Measurements from ENCODE around the gene RGS16. TPM values are rescaled to one million over a fixed set of nuclear protein-coding genes. Genes with fewer than 3 reads are reported as not detected.
A peak's percentile ranks its signal among the peaks of the same experiment; 100 is the strongest.

Gene RGS16
- total and polyA plus RNA-seq, 8 donors: 1.8 to 19.3 (median 3.3) TPM

DNA sequence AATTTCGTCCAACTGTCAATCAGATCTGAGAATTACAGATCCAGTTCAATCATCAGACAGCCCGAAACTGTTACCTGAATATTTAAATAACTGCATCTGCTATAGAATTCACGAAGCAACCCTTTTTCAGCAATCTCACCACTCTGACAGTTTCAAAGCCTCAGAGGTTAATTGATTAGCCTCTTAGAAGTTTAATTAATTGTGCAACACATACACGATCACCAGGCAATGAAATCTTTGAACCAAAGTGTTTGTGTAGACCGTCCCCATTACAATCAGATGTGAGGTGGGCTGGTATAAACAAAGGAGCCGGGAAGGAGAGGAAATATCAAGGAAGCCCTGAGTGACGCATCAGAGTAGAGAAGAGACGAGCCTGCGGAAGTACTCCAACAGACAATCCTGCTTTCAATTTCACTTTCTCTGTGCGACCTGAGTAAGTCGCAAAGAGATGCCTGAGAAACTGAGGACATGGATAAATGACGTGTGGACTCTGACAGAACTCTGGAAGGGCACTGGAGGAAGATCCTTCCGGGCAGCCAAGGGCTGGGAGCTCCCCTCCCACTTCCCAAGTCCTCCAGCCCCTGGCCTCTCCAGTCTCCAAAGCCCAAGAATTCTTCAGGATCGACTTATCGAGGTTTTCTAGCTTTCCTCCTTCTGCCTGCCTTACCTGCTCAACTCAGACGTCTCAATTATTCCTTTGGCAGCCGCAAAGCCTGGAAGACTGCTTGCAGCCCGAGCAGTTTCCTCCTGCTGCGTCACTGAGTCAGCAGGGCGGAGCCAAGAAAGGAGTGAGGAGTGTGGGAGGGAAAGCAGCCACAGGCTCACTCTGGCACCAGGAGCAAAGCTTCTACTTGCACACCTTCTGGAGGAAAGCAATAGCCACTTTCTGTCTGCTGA is 15.4 kb downstream of the RGS16 start, which contains the start of gene RNASEL:
Gene RNASEL (minus strand): TSS at position 757 of the 897 bp plus-strand sequence. CDS start 2,450 bp downstream, outside the sequence.
- Histone ChIP-seq H3K27ac (peak within 1 kb of the TSS; percentile 75 to 92 (median 83)), H3K9me3 (no peaks in the 10 kb centered on the region), H3K4me3 (peak within 1 kb of the TSS; percentile 33 to 59 (median 52)), H3K36me3 (no peaks in the 10 kb centered on the region), H3K27me3 (no peaks in the 10 kb centered on the region), H3K4me1 (peaks cover 0 to 7% (median 5%) of the 10 kb centered on the region in 3 donors)
- TF ChIP-seq, protein P1, sequence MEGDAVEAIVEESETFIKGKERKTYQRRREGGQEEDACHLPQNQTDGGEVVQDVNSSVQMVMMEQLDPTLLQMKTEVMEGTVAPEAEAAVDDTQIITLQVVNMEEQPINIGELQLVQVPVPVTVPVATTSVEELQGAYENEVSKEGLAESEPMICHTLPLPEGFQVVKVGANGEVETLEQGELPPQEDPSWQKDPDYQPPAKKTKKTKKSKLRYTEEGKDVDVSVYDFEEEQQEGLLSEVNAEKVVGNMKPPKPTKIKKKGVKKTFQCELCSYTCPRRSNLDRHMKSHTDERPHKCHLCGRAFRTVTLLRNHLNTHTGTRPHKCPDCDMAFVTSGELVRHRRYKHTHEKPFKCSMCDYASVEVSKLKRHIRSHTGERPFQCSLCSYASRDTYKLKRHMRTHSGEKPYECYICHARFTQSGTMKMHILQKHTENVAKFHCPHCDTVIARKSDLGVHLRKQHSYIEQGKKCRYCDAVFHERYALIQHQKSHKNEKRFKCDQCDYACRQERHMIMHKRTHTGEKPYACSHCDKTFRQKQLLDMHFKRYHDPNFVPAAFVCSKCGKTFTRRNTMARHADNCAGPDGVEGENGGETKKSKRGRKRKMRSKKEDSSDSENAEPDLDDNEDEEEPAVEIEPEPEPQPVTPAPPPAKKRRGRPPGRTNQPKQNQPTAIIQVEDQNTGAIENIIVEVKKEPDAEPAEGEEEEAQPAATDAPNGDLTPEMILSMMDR (IDR thresholded peaks at IDR 0.05): no peak
- FAIRE-seq: no peak
- WGBS, 2 donors: 2 to 3% methylated on average over 20 of the region's 20 CpGs
- peak; percentile 94 to 98 (median 96) for ATAC-seq
- DNase-seq: peak; percentile 70 to 87 (median 76)
- intact Hi-C loops (cut with DNase I): loop anchor here in 1 of 3 donors (10.0 kb wide), 1 partner anchor 504 kb away; no protein-coding TSS in a partner anchor

DNA sequence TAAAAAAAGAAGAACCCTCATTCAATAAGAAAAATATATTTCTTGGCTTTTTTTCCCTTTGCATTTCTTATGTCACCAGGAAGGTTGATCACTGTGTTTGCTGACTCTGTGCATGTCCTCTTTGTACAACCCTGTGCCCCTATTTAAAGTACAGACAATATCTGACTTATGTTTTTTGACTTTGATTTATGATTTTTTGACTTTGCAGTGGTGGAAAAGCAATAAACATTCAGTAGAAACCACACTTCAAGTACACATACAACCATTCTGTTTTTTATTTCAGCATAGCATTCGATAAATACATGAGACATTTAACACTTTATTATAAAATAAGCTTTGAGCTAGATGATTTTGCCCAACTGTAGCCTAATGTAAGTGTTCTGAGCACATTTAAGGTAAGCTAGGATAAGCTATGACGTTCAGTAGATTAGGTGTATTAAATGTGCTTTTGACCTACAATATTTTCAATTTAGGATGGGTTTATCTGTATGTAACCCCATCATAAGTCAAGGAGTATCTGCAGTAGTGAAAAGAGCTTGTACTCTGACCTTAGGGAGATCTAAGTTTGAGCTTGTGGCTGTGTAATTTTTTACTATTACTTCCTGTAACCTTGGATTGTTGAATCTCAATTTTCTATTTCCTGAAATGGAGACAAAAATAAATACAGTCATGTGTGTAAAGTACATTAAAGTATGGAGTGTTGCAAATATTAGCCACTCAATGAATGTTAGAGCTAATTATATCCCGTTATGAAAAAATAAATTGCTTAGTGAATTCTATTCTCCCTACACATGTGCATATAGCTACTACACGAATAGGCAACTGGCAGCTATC is 16.3 kb downstream of the RGS16 start:
- ATAC-seq: peak; percentile 26 to 62 (median 42)
- Histone ChIP-seq H3K27ac (peak overlapping the region in 2 of 4 donors; percentile 75 to 92), H3K36me3 (peaks cover 0 to 4% (median 0%) of the 10 kb centered on the region in 3 donors), H3K27me3 (no peaks in the 10 kb centered on the region), H3K4me1 (peaks cover 0 to 7% (median 5%) of the 10 kb centered on the region in 3 donors), H3K4me3 (peak overlapping the region in 3 of 4 donors; percentile 48 to 59 (median 55)), H3K9me3 (no peaks in the 10 kb centered on the region)
- no peak for FAIRE-seq
- WGBS, 2 donors: 31 to 34% methylated on average over 4 of the region's 4 CpGs
- intact Hi-C loops (cut with DNase I): loop anchor here in 1 of 3 donors (10.0 kb wide), 1 partner anchor 503 kb away; no protein-coding TSS in a partner anchor
- DNase-seq: no peak
- TF ChIP-seq, protein P1 (IDR thresholded peaks at IDR 0.05): no peak

DNA sequence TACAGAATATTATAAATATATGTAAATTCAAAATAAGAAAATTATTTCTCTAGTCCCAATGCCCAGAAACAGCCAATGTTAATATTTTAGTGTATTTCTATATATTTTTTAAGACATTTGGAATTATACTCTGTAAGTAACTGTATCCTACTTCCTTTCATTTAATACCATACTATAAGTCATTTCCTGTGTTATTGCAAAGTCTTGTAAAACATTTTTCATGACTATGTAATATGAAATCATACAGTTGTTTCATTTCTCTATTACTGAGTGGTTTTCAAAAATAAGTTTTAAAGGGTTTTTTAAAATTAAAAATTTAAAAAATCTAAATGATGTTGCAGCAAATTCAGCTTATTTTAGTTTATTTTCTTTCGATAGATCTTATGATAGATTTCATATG is 17.1 kb downstream of the RGS16 start:
- peaks cover 0 to 7% (median 5%) of the 10 kb centered on the region in 3 donors for H3K4me1 ChIP-seq

DNA sequence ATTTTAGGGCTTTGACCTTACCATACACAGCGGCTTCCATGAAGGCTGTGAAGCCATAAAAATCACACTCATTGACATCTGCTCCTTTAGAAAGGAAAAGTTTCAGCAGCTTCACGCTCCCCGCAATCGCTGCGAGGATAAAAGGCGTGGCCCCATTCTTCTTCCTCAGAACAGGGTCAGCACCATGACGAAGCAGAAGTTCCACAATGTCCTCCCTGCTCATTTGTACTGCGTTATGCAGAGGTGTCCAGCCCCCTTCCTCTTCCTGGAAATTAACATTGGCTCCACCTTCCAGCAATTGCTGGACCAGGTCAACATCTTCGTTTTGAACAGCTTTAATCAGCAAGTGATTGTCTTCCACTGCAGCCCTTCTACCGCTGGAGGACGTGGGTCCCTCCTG is 17.8 kb downstream of the RGS16 start:
- ATAC-seq (no peak), FAIRE-seq (no peak), DNase-seq (no peak)
- WGBS, 2 donors: 94 to 95% methylated on average over 11 of the region's 11 CpGs
- Histone ChIP-seq H3K36me3 (peaks cover 0 to 15% (median 0%) of the 10 kb centered on the region in 3 donors), H3K4me1 (peaks cover 0 to 7% (median 5%) of the 10 kb centered on the region in 3 donors), H3K27me3 (no peaks in the 10 kb centered on the region), H3K27ac (no peak overlapping the region), H3K9me3 (no peaks in the 10 kb centered on the region), H3K4me3 (no peak overlapping the region)
- TF ChIP-seq, protein P1 (IDR thresholded peaks at IDR 0.05): no peak
- intact Hi-C loops (cut with DNase I): loop anchor here in 1 of 3 donors (10.0 kb wide), 1 partner anchor 502 kb away; no protein-coding TSS in a partner anchor

More for the DNA sequence above, 17.1 kb downstream of the RGS16 start:
- ATAC-seq: no peak
- FAIRE-seq: peak; percentile 45
- no peaks in the 10 kb centered on the region for H3K27me3 ChIP-seq
- peaks cover 0 to 8% (median 0%) of the 10 kb centered on the region in 3 donors for H3K36me3 ChIP-seq
- no peaks in the 10 kb centered on the region for H3K9me3 ChIP-seq
- no peak overlapping the region for H3K27ac ChIP-seq
- DNase-seq: no peak
- no peak overlapping the region for H3K4me3 ChIP-seq
- TF ChIP-seq, protein P1 (IDR thresholded peaks at IDR 0.05): no peak
- intact Hi-C loops (cut with DNase I): loop anchor here in 1 of 3 donors (10.0 kb wide), 1 partner anchor 502 kb away; no protein-coding TSS in a partner anchor
- 0% methylated on average over 1 of the region's 1 CpG for WGBS, 2 donors

All from pancreas (tissue), 10 donors.